HG03558 (cell line): ENCODE measurements around the gene HOXC11.

Experiments used
- ATAC-seq: cut with Tn5 transposase; IDR thresholded peaks from one replicate; pipeline ENCODE4 v1.9.1; 2021; ENCODE audit warnings: moderate number of reproducible peaks; ENCODE audit not compliant: unreplicated experiment; ENCODE audit errors: extremely low read depth

HOXC11 gene

GRCh38 chr12:54019091-54019811 lies 46.3 kb downstream of the HOXC11 start:
- no peak for ATAC-seq

GRCh38 chr12:54019924-54020590 lies 47.1 kb downstream of the HOXC11 start:
- ATAC-seq, result no peak

GRCh38 chr12:54020591-54021405 lies 47.9 kb downstream of the HOXC11 start:
- ATAC-seq, result no peak

- ATAC-seq, result no peak
Observed at GRCh38 chr12:54021432-54022013, 48.6 kb downstream of the HOXC11 start.

- ATAC-seq, result no peak
Observed at GRCh38 chr12:54022960-54023884, 50.3 kb downstream of the HOXC11 start.

- ATAC-seq, result no peak
Observed at GRCh38 chr12:54024127-54024526, 51.2 kb downstream of the HOXC11 start.

- ATAC-seq, result no peak
Observed at GRCh38 chr12:54024581-54025305, 51.8 kb downstream of the HOXC11 start.

GRCh38 chr12:54025499-54026405 lies 52.8 kb downstream of the HOXC11 start:
- ATAC-seq, result no peak

- no peak for ATAC-seq
Observed at GRCh38 chr12:54026640-54027441, 53.9 kb downstream of the HOXC11 start.
